SJCRH30 (cell line): ENCODE data around the gene NEK2. TPM values are rescaled to one million over a fixed set of nuclear protein-coding genes. Genes with fewer than 3 reads are reported as not detected.
A peak's percentile ranks its signal among the peaks of the same experiment; 100 is the strongest.
"Not testable (repeated sequence)": the region's sequence is repeated elsewhere in the genome, so short reads cannot be mapped to it uniquely, and the experiment has no call there.

Experiments
- DNase-seq, 2 experiments: peaks; one replicate each; pipeline ENCODE4 v3.0.0-alpha.2; 2015 to 2020
- H3K27ac ChIP-seq: fragments of 250-450 bp; sonication (Bioruptor Pico); 2 replicates; pipeline ENCODE4 v1.5.1; 2020; ENCODE audit warnings: mild to moderate bottlenecking, moderate library complexity
- H3K27me3 ChIP-seq: fragments of 250-450 bp; sonication (Bioruptor Pico); 2 replicates; pipeline ENCODE4 v1.5.1; 2020; ENCODE audit warnings: mild to moderate bottlenecking, moderate library complexity
- H3K36me3 ChIP-seq: fragments of 250-450 bp; sonication (Bioruptor Pico); 2 replicates; pipeline ENCODE4 v1.5.1; 2020; ENCODE audit warnings: mild to moderate bottlenecking, moderate library complexity
- H3K4me1 ChIP-seq: fragments of 250-450 bp; sonication (Bioruptor Pico); 2 replicates; pipeline ENCODE4 v1.5.1; 2020; ENCODE audit warnings: mild to moderate bottlenecking, moderate library complexity
- H3K4me3 ChIP-seq: fragments of 250-450 bp; sonication (Bioruptor Pico); 2 replicates; pipeline ENCODE4 v1.5.1; 2020; ENCODE audit warnings: mild to moderate bottlenecking, moderate library complexity
- H3K9me3 ChIP-seq: fragments of 250-450 bp; sonication (Bioruptor Pico); replicated peaks from 2 replicates; pipeline ENCODE4 v1.5.1; 2020; ENCODE audit warnings: mild to moderate bottlenecking, moderate library complexity
- total RNA-seq: library from RNA; depleted of rRNA; stranded (reverse); fragments of >200 nt; shearing (Covaris generic); gene quantifications from 2 replicates; pipeline ENCODE4 v1.2.3, GENCODE V29; 2014

Gene NEK2
- total RNA-seq, 1 experiment from 2014 or later, result 63.3 TPM

DNA sequence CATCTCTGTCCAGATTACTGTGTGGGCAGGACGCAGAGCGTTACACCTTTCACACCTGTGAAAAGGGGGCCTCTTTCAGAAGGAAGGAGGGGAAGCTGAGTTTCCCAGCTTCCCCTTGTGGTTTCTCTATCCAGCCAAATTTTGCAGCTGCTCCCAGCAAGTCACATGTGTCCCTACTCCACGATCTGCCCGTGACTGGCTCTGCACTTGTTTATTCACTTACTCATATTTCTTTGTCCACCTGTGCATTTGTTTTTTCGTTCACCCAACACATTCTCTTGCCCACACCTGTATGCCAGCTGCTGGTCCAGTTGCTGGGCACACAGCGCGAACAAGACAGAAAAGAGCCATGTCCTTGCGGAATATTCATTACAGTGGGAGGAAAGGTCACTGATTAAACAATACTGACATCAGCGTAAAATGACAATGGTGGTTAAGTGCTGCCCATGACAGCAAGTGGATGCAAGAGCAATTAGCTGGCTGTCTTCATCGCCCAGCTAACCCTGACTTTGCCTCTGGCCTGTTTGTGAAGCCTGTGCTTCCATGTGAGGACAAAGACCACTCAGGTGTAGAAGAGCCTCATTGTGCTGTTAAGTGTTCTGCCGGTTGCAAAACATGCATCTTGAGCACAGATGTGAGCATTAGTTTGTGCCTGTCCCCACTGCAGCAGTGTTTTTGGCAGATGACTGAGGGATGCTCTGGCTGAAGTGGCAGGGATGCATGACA lies 28.6 kb upstream of the NEK2 start:
- peak; percentile 57 to 79 for DNase-seq
- Histone ChIP-seq H3K36me3 (no peaks in the 10 kb centered on the region), H3K27me3 (no peaks in the 10 kb centered on the region), H3K4me1 (peaks cover 38% of the 10 kb centered on the region), H3K27ac (no peak overlapping the region), H3K4me3 (no peak overlapping the region), H3K9me3 (no peaks in the 10 kb centered on the region)

GRCh38 chr1:211701733-211702132 lies 26.3 kb upstream of the NEK2 start:
- Histone ChIP-seq H3K27me3 (no peaks in the 10 kb centered on the region), H3K4me3 (no peak overlapping the region), H3K27ac (no peak overlapping the region), H3K4me1 (peaks cover 55% of the 10 kb centered on the region), H3K9me3 (no peaks in the 10 kb centered on the region), H3K36me3 (no peaks in the 10 kb centered on the region)
- no peak for DNase-seq

GRCh38 chr1:211699059-211699458 lies 23.6 kb upstream of the NEK2 start:
- Histone ChIP-seq H3K36me3 (no peaks in the 10 kb centered on the region), H3K4me3 (no peak overlapping the region), H3K9me3 (no peaks in the 10 kb centered on the region), H3K4me1 (peaks cover 40% of the 10 kb centered on the region), H3K27me3 (no peaks in the 10 kb centered on the region), H3K27ac (no peak overlapping the region)
- DNase-seq, result no peak

GRCh38 chr1:211698161-211699026 lies 23.0 kb upstream of the NEK2 start:
- no peaks in the 10 kb centered on the region for H3K36me3 ChIP-seq
- peaks cover 33% of the 10 kb centered on the region for H3K4me1 ChIP-seq
- peak; percentile 52 to 66 for DNase-seq
- no peak overlapping the region for H3K4me3 ChIP-seq
- peak overlapping the region; percentile 17; the same call in 1 of the 2 replicates for H3K27ac ChIP-seq
- no peaks in the 10 kb centered on the region for H3K27me3 ChIP-seq
- H3K9me3 ChIP-seq, result no peaks in the 10 kb centered on the region

- no peak overlapping the region for H3K4me3 ChIP-seq
- H3K27ac ChIP-seq, result peak overlapping the region; percentile 77
- no peaks in the 10 kb centered on the region for H3K9me3 ChIP-seq
- H3K4me1 ChIP-seq, result peaks cover 28% of the 10 kb centered on the region
- peak; percentile 98 to 99 for DNase-seq
- H3K27me3 ChIP-seq, result no peaks in the 10 kb centered on the region
- no peaks in the 10 kb centered on the region for H3K36me3 ChIP-seq
These were observed 21.9 kb upstream of the NEK2 start for GRCh38 chr1:211697356-211697755.

- Histone ChIP-seq H3K27me3 (no peaks in the 10 kb centered on the region), H3K36me3 (no peaks in the 10 kb centered on the region), H3K4me3 (no peak overlapping the region), H3K9me3 (no peaks in the 10 kb centered on the region), H3K4me1 (peaks cover 28% of the 10 kb centered on the region), H3K27ac (no peak overlapping the region)
- DNase-seq, result peak in 1 of 2 experiments; percentile 41
These were observed 19.9 kb upstream of the NEK2 start for GRCh38 chr1:211695135-211695816.

GRCh38 chr1:211693911-211694310 lies 18.5 kb upstream of the NEK2 start:
- not testable (repeated sequence) for H3K9me3 ChIP-seq, H3K4me3 ChIP-seq, H3K27ac ChIP-seq, H3K36me3 ChIP-seq, H3K27me3 ChIP-seq, DNase-seq
- peaks cover 28% of the 10 kb centered on the region for H3K4me1 ChIP-seq

GRCh38 chr1:211688421-211688820 lies 13.0 kb upstream of the NEK2 start:
- no peak overlapping the region for H3K4me3 ChIP-seq
- no peaks in the 10 kb centered on the region for H3K27me3 ChIP-seq
- no peak for DNase-seq
- no peaks in the 10 kb centered on the region for H3K36me3 ChIP-seq
- H3K4me1 ChIP-seq, result peaks cover 4% of the 10 kb centered on the region
- H3K27ac ChIP-seq, result no peak overlapping the region
- H3K9me3 ChIP-seq, result no peaks in the 10 kb centered on the region

DNA sequence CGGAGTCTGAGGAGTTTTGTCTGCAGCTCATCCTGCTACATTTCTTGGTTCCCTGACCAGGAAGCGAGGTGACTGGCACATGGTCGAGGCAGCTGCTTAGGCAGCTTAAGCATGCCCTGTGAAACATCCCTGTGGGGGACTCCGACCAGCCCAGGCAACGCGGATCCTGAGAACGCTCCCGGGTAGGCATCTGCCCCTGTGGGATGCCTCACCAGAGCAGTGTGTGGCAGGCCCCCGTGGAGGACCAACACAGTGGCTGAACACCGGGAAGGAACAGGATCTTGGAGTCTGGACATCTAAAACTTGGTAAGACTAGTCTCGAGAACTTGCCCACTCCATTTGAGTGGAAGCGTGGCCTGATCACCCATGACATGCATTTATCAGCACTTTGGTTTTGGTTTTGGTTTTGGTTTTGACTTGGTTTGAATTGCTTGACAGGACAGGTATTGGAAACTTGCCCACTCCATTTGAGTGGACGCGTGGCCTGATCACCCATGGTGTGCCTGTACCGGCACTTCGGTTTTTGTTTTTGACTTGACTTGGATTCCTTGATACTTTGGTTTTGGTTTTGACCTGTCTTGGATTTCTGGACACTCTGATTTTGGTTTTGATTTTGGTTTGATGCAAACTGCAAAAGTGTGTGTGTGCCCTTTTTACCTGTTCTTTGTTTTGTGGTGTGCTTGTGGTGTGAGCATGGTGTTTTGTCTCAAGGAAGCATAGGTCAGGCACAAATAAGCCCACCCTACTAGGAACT lies 12.2 kb upstream of the NEK2 start:
- Histone ChIP-seq H3K27me3 (no peaks in the 10 kb centered on the region), H3K4me3 (no peak overlapping the region), H3K9me3 (no peaks in the 10 kb centered on the region), H3K36me3 (no peaks in the 10 kb centered on the region), H3K4me1 (peaks cover 4% of the 10 kb centered on the region), H3K27ac (no peak overlapping the region)
- DNase-seq, result no peak

DNA sequence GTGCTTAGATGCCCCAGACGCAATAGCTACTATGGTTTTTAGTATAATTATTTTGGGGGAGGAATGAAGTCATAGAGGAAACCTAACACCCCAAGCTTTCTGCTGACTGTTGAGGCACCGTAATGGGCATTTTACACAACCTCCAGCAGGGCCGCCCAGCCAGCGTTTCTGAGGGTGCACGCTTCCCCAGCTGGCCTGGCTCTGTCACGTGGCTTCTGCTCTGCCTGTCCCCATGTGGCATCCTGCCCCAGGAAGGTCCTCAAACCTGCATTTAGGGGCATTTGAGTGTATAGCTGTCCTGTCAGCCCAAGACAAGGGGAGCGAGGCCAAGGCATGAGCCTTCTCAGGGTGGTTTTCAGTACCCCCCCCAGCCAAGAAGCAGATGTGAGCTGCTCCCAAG lies 10.4 kb upstream of the NEK2 start:
- Histone ChIP-seq H3K9me3 (no peaks in the 10 kb centered on the region), H3K4me3 (no peak overlapping the region)
- DNase-seq, result no peak

DNA sequence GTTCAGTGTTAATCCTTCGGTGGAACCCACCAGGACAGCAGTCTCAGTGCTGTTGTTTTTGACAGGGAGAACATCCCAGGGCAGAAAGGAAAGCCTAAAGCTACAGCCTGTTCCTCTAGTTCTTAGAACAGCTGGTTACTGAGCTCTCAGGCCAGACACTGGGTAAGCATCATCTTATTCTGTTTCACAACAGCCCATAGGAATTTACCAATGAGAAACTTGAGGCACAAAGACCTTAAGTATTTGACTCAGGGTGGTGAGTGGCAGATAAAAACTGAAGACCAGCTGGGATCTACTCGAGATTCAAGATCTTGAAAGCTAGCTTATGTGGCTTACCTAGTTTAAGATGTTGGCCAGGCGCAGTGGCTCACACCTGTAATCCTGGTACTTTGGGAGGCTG lies 9.4 kb upstream of the NEK2 start:
- DNase-seq, result peak in 1 of 2 experiments; percentile 47
- no peaks in the 10 kb centered on the region for H3K27me3 ChIP-seq
- H3K27ac ChIP-seq, result no peak overlapping the region
- H3K4me1 ChIP-seq, result peaks cover 9% of the 10 kb centered on the region
- no peak overlapping the region for H3K4me3 ChIP-seq
- H3K9me3 ChIP-seq, result no peaks in the 10 kb centered on the region
- no peaks in the 10 kb centered on the region for H3K36me3 ChIP-seq

More for the DNA sequence above, 10.4 kb upstream of the NEK2 start:
- Histone ChIP-seq H3K4me1 (peaks cover 9% of the 10 kb centered on the region), H3K27me3 (no peaks in the 10 kb centered on the region), H3K27ac (no peak overlapping the region), H3K36me3 (no peaks in the 10 kb centered on the region)

DNA sequence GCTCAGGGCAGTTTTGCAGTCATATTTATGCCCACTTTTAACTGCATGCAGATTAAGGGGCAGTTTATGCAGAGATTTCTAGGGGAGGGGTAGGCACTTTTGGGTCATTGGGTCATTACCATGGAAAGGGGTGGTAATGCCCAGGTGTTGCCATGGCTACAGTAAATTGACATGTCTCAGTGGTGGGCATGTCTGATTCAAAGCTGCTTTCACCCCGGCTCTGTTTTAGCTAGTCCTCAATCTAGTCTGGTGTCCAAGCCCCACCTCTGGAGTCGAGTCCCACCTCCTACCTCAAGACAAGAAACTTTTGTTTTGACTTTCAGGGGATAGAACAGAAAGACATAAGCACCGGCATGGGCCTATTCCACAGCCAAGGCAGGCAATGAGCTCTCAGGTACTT lies 8.9 kb upstream of the NEK2 start:
- H3K4me3 ChIP-seq, result no peak overlapping the region
- peaks cover 9% of the 10 kb centered on the region for H3K4me1 ChIP-seq
- no peaks in the 10 kb centered on the region for H3K27me3 ChIP-seq
- no peak for DNase-seq
- no peak overlapping the region for H3K27ac ChIP-seq
- no peaks in the 10 kb centered on the region for H3K36me3 ChIP-seq
- no peaks in the 10 kb centered on the region for H3K9me3 ChIP-seq

GRCh38 chr1:211683396-211684297 lies 8.2 kb upstream of the NEK2 start:
- Histone ChIP-seq H3K9me3 (no peaks in the 10 kb centered on the region), H3K4me3 (no peak overlapping the region), H3K27me3 (no peaks in the 10 kb centered on the region), H3K36me3 (no peaks in the 10 kb centered on the region), H3K4me1 (peaks cover 9% of the 10 kb centered on the region), H3K27ac (no peak overlapping the region)
- DNase-seq, result peak; percentile 35 to 58

GRCh38 chr1:211682186-211682585 lies 6.8 kb upstream of the NEK2 start:
- not testable (repeated sequence) for DNase-seq, H3K9me3 ChIP-seq, H3K36me3 ChIP-seq, H3K27me3 ChIP-seq, H3K4me1 ChIP-seq, H3K27ac ChIP-seq, H3K4me3 ChIP-seq
